Naive thymus-derived CD4-positive, alpha-beta T cell (primary cell): ENCODE data around the gene SCD5. TPM values are rescaled to one million over a fixed set of nuclear protein-coding genes. Genes with fewer than 3 reads are reported as not detected.

Source experiments
- ATAC-seq: fragments of 150-1000 bp; cut with Tn5 transposase; 2 replicates; pipeline ENCODE4 v1.10.0; 2021; ENCODE audit warnings: mild to moderate bottlenecking, moderate library complexity
- CTCF ChIA-PET: fragments of 350-600 bp; sonication (Branson Sonifier 250); formaldehyde crosslinking; loops from one replicate; lab custom pipeline; 2021; ENCODE audit warnings: antibody characterized with exemption; lab: Charles Lee
- POLR2A ChIA-PET: fragments of 350-600 bp; sonication (Branson Sonifier 250); formaldehyde crosslinking; loops from one replicate; lab custom pipeline; 2021; ENCODE audit warnings: antibody characterized with exemption, inconsistent platforms; lab: Charles Lee
- DNase-seq, 9 donors: peaks; one replicate each; pipeline versions ENCODE4 v3.0.0 to v3.0.0-alpha.2; 2020 to 2022; ENCODE audit warnings: mixed read lengths in 1 of 9
- H3K27ac ChIP-seq: one replicate; pipeline ENCODE4 v1.7.0; 2013; ENCODE audit warnings: mild to moderate bottlenecking, low read depth, low read length, moderate library complexity
- H3K27me3 ChIP-seq, 2 donors: one replicate each; pipeline ENCODE4 v1.7.0; 2013; ENCODE audit warnings: low read length in 2 of 2, mild to moderate bottlenecking in 2 of 2, moderate library complexity in 2 of 2; ENCODE audit not compliant: control insufficient read depth in 2 of 2, insufficient read depth in 2 of 2
- H3K36me3 ChIP-seq, 3 experiments: 1 replicate in 2 of 3; 2 replicates in 1 of 3; pipeline ENCODE4 v1.7.0; 2013; ENCODE audit warnings: low read length in 3 of 3, mild to moderate bottlenecking in 3 of 3, moderate library complexity in 1 of 3; ENCODE audit not compliant: insufficient read depth in 3 of 3, control insufficient read depth in 2 of 3
- H3K4me1 ChIP-seq, 2 donors: one replicate each; pipeline ENCODE4 v1.7.0; 2013; ENCODE audit warnings: low read length in 2 of 2, mild to moderate bottlenecking in 2 of 2, moderate library complexity in 1 of 2; ENCODE audit not compliant: control insufficient read depth in 2 of 2, insufficient read depth in 2 of 2
- H3K4me3 ChIP-seq: 2 replicates; pipeline ENCODE4 v1.7.0; 2013; ENCODE audit warnings: mild to moderate bottlenecking, low read length
- H3K9me3 ChIP-seq, 3 experiments: 1 replicate in 2 of 3; 2 replicates in 1 of 3; pipeline ENCODE4 v1.7.0; 2013; ENCODE audit warnings: low read length in 3 of 3; ENCODE audit not compliant: control insufficient read depth in 2 of 3
- H3K27ac Mint-ChIP-seq, 9 donors: one replicate each; pipeline ENCODE4 v1.8.0; 2020 to 2022; ENCODE audit warnings: mixed read lengths in 9 of 9, mild to moderate bottlenecking in 8 of 9, moderate library complexity in 5 of 9, inconsistent platforms in 2 of 9
- H3K27me3 Mint-ChIP-seq, 5 donors: one replicate each; pipeline ENCODE4 v1.8.0; 2021 to 2022; ENCODE audit warnings: mixed read lengths in 5 of 5, mild to moderate bottlenecking in 1 of 5
- H3K36me3 Mint-ChIP-seq, 5 donors: one replicate each; pipeline ENCODE4 v1.8.0; 2020 to 2022; ENCODE audit warnings: mixed read lengths in 5 of 5, mild to moderate bottlenecking in 3 of 5, inconsistent platforms in 1 of 5
- H3K4me1 Mint-ChIP-seq, 7 donors: one replicate each; pipeline ENCODE4 v1.8.0; 2020 to 2022; ENCODE audit warnings: mixed read lengths in 7 of 7, mild to moderate bottlenecking in 3 of 7, inconsistent platforms in 1 of 7
- H3K4me3 Mint-ChIP-seq, 10 donors: one replicate each; pipeline ENCODE4 v1.8.0; 2020 to 2022; ENCODE audit warnings: mild to moderate bottlenecking in 10 of 10, mixed read lengths in 10 of 10, moderate library complexity in 6 of 10, inconsistent platforms in 2 of 10
- H3K9me3 Mint-ChIP-seq, 11 donors: one replicate each; pipeline ENCODE4 v1.8.0; 2020 to 2022; ENCODE audit warnings: mixed read lengths in 11 of 11, mild to moderate bottlenecking in 4 of 11, inconsistent platforms in 1 of 11, moderate library complexity in 1 of 11
- intact Hi-C, 2 donors: fragments of 100-400 bp; cut with micrococcal nuclease; formaldehyde crosslinking; loops; one replicate each; pipeline ENCODE4 v1.15.1; 2023
- polyA plus RNA-seq, 2 donors: library from polyadenylated mRNA; unstranded; fragments of 300-500 nt; fragmentation: Illumina TruSeq; gene quantifications; one replicate each; pipeline ENCODE4 v1.2.3, GENCODE V29; 2021
- total RNA-seq, 6 experiments: library from RNA in 5 of 6; stranded (reverse) in 5 of 6; gene quantifications; 1 replicate in 5 of 6; 2 replicates in 1 of 6; pipeline ENCODE4 v1.2.3 and lab custom pipeline; 2021 to 2026

SCD5 gene
- total and polyA plus RNA-seq, 7 experiments from 2014 or later = 0.13 to 1.5 (median 0.44) TPM; not detected in 4

DNA sequence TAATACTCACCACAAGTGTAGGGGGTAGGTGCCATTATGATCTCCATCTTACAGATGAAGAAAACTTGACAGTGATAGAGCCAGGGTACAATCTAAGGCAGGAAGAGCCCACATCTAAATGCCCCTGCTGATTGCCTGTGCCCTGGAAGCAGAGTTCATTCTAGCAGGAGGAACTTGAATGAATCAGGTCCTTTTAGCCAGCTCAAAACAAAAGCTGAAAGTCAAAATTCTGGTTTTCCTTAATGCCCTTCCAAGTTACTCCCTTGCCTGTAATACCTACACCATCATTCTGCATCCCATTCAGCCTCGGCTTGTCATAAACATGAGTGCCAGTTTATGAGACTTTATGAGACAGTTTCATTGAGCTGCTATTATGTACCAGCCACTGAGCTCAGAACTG is 89.6 kb downstream of the SCD5 start:
- no peaks in the 10 kb centered on the region for H3K36me3 Mint-ChIP-seq
- H3K4me3 ChIP-seq = no peak overlapping the region
- no peaks in the 10 kb centered on the region for H3K4me1 ChIP-seq
- peaks cover 0 to 17% (median 3%) of the 10 kb centered on the region in 5 donors for H3K27me3 Mint-ChIP-seq
- peaks cover 0 to 1% (median 0%) of the 10 kb centered on the region in 7 donors for H3K4me1 Mint-ChIP-seq
- H3K9me3 ChIP-seq = no peaks in the 10 kb centered on the region
- H3K4me3 Mint-ChIP-seq = no peak overlapping the region
- ChIA-PET CTCF (no interaction called here), POLR2A (no interaction called here)
- H3K9me3 Mint-ChIP-seq = no peaks in the 10 kb centered on the region
- intact Hi-C loops = no loop called here
- H3K27ac Mint-ChIP-seq = no peak overlapping the region
- H3K27ac ChIP-seq = no peak overlapping the region
- H3K36me3 ChIP-seq = no peaks in the 10 kb centered on the region
- DNase-seq (no peak), ATAC-seq (no peak)
- H3K27me3 ChIP-seq = no peaks in the 10 kb centered on the region

DNA sequence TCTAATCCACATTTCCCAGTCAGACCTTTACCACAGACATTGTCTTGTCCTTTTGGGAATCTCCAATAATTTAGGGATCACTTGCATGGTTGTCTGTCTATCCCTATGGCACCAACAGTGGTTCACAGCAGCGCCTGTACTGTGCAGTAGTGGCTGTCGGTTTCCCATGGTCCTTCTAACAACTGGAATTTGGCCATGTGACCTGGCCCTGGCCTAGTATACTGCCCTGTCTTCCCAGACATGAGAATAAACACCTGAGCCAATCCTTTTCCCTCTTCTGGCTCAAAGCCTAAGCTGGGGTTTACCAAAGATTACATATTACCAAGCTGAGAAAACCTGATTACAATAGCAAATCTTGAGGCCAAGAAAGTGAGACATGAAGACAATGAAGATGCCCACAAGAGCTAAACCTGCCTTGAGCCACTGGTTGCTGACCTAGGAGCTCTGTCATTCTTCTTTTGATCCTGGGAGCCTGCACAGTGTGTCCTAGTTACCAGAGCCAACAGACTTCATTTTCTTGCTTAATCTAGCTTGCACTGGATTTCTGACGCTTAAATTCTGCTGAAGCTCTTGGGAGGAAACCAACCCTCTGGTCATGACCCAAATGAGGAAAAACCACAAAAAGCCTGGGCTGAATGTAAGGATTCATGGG is 92.1 kb downstream of the SCD5 start:
- Histone ChIP-seq H3K9me3 (no peaks in the 10 kb centered on the region), H3K27ac (no peak overlapping the region), H3K36me3 (no peaks in the 10 kb centered on the region), H3K4me1 (no peaks in the 10 kb centered on the region), H3K4me3 (no peak overlapping the region), H3K27me3 (no peaks in the 10 kb centered on the region)
- Mint-ChIP-seq H3K4me1 (peaks cover 0 to 1% (median 0%) of the 10 kb centered on the region in 7 donors), H3K36me3 (no peaks in the 10 kb centered on the region), H3K4me3 (no peak overlapping the region), H3K27me3 (peaks cover 0 to 23% (median 0%) of the 10 kb centered on the region in 5 donors), H3K27ac (no peak overlapping the region), H3K9me3 (no peaks in the 10 kb centered on the region)
- POLR2A ChIA-PET = no interaction called here
- CTCF ChIA-PET = no interaction called here
- ATAC-seq (no peak), DNase-seq (no peak)
- intact Hi-C loops = no loop called here

DNA sequence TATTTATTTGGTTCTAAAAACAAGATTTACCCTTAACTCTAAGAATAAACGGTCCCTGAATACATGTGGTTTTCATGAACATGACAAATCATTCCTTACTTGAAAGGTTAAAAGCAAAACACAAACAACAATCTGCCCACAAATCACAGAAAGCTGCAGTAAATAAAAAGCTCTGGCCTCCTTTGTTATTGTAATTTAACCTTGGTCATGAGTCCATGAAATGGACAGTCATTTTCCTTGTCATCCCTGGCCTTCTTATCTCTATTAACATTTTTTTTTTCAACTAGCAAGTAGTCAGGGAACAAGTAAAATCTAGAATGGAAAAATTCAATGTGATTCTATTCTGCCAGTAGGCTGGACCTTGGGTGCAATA is 92.7 kb downstream of the SCD5 start:
- ATAC-seq (no peak), DNase-seq (no peak)
- Mint-ChIP-seq H3K4me3 (no peak overlapping the region), H3K4me1 (peaks cover 0 to 1% (median 0%) of the 10 kb centered on the region in 7 donors), H3K27me3 (peaks cover 0 to 23% (median 0%) of the 10 kb centered on the region in 5 donors), H3K27ac (no peak overlapping the region), H3K36me3 (no peaks in the 10 kb centered on the region), H3K9me3 (no peaks in the 10 kb centered on the region)
- Histone ChIP-seq H3K36me3 (no peaks in the 10 kb centered on the region), H3K27ac (no peak overlapping the region), H3K27me3 (no peaks in the 10 kb centered on the region), H3K4me1 (no peaks in the 10 kb centered on the region), H3K9me3 (no peaks in the 10 kb centered on the region), H3K4me3 (no peak overlapping the region)
- CTCF ChIA-PET = no interaction called here
- POLR2A ChIA-PET = no interaction called here
- intact Hi-C loops = no loop called here

DNA sequence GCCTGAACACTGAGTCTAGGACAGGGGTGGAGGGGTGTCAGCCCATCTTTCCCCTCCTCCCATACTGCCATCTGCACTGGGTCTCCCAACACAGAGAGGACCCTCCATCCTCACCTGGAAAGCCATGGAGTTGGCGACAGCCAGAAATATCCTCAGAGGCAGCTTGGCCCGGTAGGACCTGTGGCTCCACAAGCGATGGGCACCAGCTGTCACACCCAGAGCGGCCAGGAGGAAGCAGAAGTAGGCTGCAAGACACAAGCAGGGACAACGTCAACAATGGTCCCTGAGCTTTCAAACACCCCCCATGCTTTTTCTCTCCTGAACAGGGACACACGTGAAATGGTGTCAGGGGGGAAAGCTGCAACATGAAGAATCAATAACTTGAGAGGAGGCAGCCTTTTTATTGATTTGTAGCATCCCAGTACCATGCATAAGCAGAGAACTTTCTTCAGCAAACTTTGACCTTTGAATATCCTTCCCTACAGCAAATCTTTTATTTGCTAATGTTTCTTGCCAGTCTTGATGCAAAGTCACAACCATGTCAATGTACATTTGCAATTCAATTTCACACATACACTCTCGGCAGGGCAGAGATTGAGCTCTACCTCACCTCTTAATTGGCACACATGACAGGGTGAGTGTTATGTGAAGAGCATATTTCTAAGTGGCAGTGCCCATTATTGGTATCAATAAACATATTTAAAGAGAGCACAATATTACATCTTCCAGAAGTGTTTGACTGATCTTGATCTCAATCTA is 93.2 kb downstream of the SCD5 start:
- Histone ChIP-seq H3K36me3 (no peaks in the 10 kb centered on the region), H3K4me3 (no peak overlapping the region), H3K27me3 (no peaks in the 10 kb centered on the region), H3K9me3 (no peaks in the 10 kb centered on the region), H3K4me1 (no peaks in the 10 kb centered on the region), H3K27ac (no peak overlapping the region)
- no peaks in the 10 kb centered on the region for H3K9me3 Mint-ChIP-seq
- intact Hi-C loops = no loop called here
- POLR2A ChIA-PET = no interaction called here
- no peak for ATAC-seq
- no peak overlapping the region for H3K4me3 Mint-ChIP-seq
- no peak overlapping the region for H3K27ac Mint-ChIP-seq
- H3K36me3 Mint-ChIP-seq = no peaks in the 10 kb centered on the region
- CTCF ChIA-PET = no interaction called here
- DNase-seq = no peak
- peaks cover 0 to 1% (median 0%) of the 10 kb centered on the region in 7 donors for H3K4me1 Mint-ChIP-seq
- peaks cover 0 to 23% (median 0%) of the 10 kb centered on the region in 5 donors for H3K27me3 Mint-ChIP-seq

DNA sequence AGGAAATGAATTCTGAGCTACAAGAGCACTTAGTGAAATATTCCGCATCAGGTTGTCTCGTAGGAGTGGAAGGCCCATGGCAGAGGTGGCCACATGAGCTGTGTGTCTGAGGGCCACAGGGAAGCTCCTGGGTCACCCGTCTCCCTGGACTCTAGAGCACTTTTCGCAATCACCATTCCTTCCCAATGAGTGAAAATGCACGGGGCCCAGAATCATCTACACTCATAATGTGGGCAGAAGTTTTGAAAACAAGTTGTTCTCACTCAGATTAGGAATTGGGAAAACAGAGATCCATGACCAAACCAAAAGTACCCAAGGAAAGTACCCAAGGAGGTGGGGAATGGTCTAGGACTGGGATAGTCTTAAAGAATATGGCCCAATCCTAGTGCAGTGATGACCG is 94.4 kb downstream of the SCD5 start:
- Mint-ChIP-seq H3K4me1 (peaks cover 0 to 1% (median 0%) of the 10 kb centered on the region in 7 donors), H3K9me3 (peaks cover 0 to 2% (median 0%) of the 10 kb centered on the region in 11 donors), H3K27me3 (peaks cover 0 to 17% (median 0%) of the 10 kb centered on the region in 5 donors), H3K36me3 (no peaks in the 10 kb centered on the region), H3K27ac (no peak overlapping the region), H3K4me3 (no peak overlapping the region)
- Histone ChIP-seq H3K9me3 (no peaks in the 10 kb centered on the region), H3K4me1 (no peaks in the 10 kb centered on the region), H3K4me3 (no peak overlapping the region), H3K27ac (no peak overlapping the region), H3K27me3 (no peaks in the 10 kb centered on the region), H3K36me3 (no peaks in the 10 kb centered on the region)
- intact Hi-C loops = no loop called here
- CTCF ChIA-PET = no interaction called here
- POLR2A ChIA-PET = no interaction called here
- DNase-seq (no peak), ATAC-seq (no peak)

DNA sequence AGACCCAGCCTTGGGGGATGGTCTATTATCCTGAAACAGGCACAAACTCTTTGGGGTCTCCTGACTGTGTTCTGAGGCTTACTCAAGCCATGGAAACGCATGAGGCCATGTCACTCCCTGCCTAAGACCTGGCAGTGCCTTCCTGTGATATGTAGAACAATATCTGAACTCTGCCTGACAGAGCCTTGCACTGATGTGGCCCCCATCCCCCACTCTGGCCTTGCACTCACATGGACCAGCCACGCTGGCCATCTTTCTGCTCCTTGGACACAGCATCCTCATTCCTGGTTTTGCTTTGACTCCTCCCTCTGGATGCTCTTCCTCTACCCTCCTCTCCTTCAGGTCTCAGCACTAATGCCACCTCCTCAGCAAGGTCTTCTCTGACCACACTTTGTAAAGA is 100.2 kb downstream of the SCD5 start:
- Mint-ChIP-seq H3K27me3 (peaks cover 0 to 12% (median 6%) of the 10 kb centered on the region in 5 donors), H3K9me3 (peaks cover 0 to 2% (median 0%) of the 10 kb centered on the region in 11 donors), H3K4me3 (no peak overlapping the region), H3K36me3 (no peaks in the 10 kb centered on the region), H3K4me1 (no peaks in the 10 kb centered on the region), H3K27ac (no peak overlapping the region)
- POLR2A ChIA-PET = no interaction called here
- H3K36me3 ChIP-seq = no peaks in the 10 kb centered on the region
- no peak overlapping the region for H3K27ac ChIP-seq
- no peaks in the 10 kb centered on the region for H3K9me3 ChIP-seq
- CTCF ChIA-PET = no interaction called here
- H3K4me3 ChIP-seq = no peak overlapping the region
- H3K4me1 ChIP-seq = no peaks in the 10 kb centered on the region
- ATAC-seq (no peak), DNase-seq (no peak)
- intact Hi-C loops = no loop called here
- no peaks in the 10 kb centered on the region for H3K27me3 ChIP-seq

DNA sequence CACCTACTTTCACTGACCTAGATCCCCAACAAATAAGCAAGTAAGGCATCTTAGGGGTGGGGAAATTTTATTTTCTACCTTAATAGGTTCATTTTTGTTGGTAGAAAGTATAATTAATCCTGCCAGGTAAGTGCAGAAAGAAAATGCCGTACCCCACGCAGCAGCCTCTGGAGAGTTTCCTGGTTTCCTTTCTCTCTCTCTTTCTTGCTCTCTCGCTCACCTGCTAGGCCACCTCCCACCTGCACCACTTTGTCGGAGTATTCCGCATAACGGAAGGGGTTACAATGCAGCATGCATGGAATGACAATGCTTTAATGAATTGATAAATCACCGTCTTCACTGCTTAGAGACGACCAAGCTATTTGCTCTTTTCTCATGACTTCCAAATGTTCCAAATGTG is 101.0 kb downstream of the SCD5 start:
- H3K4me3 ChIP-seq = no peak overlapping the region
- Mint-ChIP-seq H3K4me1 (no peaks in the 10 kb centered on the region), H3K9me3 (peaks cover 0 to 2% (median 0%) of the 10 kb centered on the region in 11 donors), H3K4me3 (no peak overlapping the region), H3K36me3 (no peaks in the 10 kb centered on the region), H3K27me3 (peaks cover 0 to 12% (median 7%) of the 10 kb centered on the region in 5 donors), H3K27ac (no peak overlapping the region)
- no peaks in the 10 kb centered on the region for H3K27me3 ChIP-seq
- ATAC-seq = no peak
- DNase-seq = no peak
- intact Hi-C loops = no loop called here
- ChIA-PET CTCF (no interaction called here), POLR2A (no interaction called here)
- H3K4me1 ChIP-seq = no peaks in the 10 kb centered on the region
- no peak overlapping the region for H3K27ac ChIP-seq
- H3K36me3 ChIP-seq = no peaks in the 10 kb centered on the region
- H3K9me3 ChIP-seq = no peaks in the 10 kb centered on the region
